GM21529 (cell line): ENCODE measurements around the gene PROZ.

ENCODE experiments used
- ATAC-seq: cut with Tn5 transposase; IDR thresholded peaks from one replicate; pipeline ENCODE4 v1.9.1; 2021; ENCODE audit not compliant: unreplicated experiment

The PROZ gene

DNA sequence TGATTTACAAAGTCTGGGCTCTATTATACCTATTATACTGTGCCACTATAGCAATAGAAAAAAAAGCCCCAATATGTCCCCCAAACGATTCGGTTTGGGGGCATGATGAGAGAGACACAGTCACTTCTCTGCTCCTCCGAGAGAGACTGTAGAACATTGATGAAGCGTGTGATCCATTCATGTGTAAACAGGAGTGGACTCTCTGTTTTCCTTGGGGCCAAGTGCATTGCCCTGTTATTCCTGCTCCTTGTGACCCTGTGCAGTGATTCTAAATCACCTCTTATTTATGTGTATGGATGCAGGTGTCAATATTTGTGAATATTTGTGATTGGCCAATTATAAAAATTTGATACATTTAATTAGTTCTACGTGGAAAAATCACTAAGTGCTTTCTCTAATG is 18.9 kb upstream of the PROZ start:
- no peak for ATAC-seq

DNA sequence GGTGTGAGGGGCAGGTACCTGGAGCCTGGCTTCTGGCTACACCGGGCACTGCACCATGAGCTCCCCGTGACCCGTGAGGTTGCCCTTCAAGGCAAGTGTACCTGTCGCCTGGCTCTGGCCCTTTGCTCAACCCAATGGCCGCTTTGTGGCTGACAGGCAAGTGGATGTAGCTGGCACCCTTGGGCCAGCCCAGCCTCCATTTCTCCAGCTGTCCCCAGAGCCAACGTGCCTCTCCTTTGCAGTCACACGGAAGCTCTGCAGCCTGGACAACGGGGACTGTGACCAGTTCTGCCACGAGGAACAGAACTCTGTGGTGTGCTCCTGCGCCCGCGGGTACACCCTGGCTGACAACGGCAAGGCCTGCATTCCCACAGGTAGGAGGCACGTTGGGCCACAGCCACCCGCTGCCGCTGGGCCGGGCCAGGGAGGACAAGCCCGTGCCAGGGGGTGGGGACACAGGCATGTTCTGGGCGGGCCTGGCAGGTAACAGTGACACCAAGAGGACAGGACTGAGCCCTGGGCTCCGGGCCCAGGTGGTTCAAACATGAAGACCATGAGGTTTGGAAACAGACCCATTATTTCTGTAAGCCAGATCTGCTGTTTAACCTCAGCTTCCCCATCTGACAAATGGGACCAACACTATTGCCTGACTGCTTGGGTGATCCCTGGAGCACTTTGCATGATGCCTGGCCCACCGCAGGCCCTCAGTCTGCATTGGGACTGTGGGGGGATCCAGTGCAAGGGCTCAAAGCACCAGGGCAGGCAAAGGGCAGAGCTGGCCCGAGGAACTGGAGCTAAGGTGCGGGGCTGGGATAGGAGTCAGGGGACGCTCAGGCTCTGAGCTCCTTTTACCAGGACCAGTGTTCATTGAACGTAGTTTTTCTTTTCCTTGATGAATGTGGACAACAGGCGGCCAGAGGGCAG is 17.5 kb upstream of the PROZ start:
- ATAC-seq, result no peak

DNA sequence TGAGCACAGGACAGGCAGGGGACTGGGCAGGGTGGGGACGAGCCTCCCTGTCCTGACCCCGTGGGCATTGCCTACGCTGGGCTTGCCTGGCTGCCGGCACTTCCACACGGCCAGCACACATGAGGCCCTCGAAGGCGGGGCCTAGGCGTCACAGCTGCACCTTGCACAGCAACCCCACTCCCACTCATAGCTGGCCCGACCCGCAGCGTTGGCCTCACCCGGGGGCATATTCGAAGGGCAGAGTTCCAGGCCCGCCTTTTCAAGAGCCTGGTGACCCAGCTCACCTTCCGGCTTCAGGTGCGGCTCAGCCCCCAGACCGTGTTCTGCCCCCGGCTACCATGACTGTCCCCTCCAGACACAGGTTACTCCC is 16.9 kb upstream of the PROZ start:
- no peak for ATAC-seq

DNA sequence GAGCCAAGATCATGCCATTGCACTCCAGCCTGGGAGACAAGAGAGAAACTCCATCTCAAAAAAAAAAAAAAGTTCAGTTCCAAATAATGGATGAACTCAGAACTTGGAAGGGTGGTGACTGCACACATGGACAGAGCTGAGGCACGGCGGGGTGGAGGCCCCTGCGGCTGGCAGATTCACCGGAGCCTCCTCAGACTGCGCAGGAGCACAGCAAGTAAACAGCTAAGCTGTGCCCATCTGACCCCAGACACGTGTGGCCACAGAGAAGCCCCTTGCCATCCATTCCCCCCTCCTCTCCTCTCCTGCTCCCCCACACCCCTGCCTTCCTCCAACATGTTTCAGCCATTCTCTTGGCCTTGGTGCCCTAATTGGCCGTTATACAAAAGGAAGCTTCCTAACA is 15.6 kb upstream of the PROZ start:
- ATAC-seq, result no peak

DNA sequence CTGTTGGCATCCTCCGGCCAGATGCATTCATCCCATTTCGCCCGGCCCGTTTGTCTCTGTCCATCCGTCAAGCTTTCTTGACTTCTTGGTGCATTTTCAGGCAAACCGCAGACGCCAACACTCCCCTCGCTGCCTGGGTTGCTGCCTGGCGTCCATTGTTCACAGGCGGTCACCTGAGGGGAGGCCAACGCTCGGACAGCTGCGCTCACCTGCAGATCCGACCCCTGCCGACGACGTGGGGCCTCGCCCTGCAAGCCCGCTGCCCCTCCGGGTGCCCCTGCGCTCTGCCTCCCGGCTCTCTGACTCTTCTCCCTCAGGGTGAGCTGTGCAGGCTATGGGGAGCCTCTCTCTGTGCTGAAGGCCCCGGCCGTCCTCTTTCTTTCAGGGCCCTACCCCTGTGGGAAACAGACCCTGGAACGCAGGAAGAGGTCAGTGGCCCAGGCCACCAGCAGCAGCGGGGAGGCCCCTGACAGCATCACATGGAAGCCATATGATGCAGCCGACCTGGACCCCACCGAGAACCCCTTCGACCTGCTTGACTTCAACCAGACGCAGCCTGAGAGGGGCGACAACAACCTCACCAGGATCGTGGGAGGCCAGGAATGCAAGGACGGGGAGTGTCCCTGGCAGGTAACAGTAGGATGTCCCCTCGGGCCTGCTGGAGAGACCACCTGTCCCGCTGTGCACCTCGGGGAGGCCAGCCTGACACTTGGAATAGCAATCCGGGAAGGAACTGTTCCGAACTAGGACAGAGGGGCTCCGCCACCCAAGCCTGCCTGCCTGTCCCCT is 14.8 kb upstream of the PROZ start:
- no peak for ATAC-seq

DNA sequence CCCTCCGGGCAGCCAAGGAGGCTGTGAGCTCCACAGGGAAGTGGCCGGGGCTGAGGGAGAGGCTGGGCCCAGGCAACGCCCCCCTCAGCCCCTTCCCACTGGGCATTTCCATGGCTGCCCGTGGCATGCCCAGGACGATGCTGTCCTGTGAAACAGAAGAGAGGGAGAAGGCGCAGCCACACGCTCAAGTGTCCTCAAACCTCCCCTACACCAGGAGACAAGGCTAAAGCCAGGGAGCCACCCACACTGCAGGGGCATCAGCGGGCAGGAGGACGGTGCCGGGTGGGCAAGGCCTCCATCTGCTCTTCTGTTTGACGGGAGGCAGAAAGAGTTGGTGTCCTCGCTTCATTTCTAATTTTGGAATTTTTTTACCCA is 14.2 kb upstream of the PROZ start:
- no peak for ATAC-seq

DNA sequence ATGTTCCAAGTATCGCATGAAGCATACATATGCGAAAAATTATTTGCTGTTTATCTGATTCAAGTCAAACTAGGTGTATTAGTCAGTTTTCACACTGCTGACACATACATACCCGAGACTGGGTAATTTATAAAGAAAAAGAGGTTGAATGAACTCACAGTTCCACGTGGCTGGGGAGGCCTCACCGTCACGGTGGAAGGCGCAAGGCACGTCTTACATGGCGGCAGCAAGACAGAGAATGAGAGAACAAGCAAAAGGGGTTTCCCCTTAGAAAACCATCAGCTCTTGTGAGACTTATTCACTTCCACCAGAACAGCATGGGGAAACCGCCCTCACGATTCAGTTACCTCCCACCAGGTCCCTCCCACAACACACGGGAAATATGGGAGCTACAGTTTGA is 13.0 kb upstream of the PROZ start:
- ATAC-seq, result no peak

DNA sequence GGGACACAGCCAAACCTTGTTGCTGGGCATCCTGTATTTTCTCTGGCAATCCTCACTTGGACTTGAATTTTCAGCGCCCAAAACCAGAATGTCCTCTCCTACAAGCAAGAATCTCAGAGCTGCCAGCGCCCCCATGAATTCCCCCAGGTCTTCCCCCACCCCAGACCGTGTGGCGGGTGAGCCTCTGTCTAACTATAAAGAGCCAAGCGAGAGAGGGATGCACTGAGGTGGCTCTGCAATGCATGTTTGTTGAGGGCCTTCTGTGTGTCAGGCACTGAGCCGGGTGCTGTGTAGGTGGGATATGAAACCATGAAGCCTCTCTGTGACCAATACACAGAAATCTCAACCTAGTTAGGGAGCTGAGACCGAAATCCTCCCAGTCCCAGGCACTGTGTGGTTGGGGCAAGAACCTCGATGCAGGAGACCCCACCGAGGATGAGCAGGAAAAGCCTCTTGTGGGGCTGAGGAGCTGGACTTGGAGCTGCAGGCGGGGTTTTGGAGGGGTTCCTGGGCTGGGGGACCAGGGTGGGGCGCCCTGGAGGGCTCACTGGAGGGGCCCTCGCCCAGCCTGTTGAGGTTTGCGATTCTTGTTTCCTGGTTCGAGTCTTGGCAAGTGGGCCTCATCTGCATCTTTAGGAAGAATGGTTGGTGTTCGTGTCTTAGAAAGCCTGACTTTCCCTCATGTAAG is 12.4 kb upstream of the PROZ start:
- ATAC-seq, result no peak

DNA sequence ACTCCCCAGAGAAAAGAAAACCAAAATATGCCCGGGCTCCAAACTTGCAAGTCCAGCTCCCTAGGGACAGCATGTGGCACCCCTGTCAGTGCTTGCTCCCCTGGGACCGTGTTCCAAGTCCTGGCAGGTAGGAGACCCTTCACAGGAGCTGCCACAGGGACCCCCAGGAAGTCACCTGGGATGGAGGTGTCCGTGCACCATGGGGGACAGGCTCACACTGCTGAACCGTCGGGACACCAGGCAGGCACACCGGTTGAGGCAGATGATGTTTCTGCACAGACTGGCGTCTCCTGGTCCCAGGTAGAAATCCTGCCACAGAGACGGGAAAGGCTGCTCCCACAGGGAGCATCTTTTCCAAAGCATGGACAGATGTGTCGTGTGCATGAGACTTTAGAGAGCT is 11.7 kb upstream of the PROZ start:
- ATAC-seq, result no peak

DNA sequence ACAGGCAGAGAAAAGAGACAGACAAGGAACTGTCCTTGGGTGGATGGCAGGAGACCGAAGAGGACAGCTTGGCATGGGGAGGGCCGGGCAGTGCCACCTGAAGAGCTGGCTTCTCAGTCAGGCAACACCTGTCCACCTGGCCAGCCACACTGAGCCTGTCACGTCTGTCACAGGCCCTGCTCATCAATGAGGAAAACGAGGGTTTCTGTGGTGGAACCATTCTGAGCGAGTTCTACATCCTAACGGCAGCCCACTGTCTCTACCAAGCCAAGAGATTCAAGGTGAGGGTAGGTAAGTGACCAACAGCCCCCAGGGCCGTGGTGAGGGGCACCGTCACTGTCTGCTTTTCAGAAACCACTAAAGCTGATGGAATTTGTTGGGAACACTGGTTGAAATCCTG is 11.2 kb upstream of the PROZ start:
- ATAC-seq, result no peak

DNA sequence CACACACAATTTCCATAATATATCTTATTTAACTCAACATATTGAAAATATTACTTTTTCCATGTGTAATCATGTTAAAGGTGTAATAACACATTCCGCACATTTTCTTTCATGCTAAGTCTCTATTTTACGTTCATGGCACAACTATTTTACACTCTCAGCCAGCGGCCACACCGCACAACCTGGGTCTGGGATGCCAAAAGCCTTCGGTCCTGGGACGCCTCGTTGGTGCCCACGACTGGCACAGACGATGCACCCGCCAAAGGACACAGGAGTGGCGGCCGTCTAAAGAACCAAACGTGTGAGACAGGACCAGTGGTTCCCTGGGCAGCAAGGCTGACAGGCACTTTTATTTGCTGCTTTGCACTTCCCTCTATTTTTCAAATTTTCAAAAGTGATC is 10.0 kb upstream of the PROZ start:
- ATAC-seq, result no peak

DNA sequence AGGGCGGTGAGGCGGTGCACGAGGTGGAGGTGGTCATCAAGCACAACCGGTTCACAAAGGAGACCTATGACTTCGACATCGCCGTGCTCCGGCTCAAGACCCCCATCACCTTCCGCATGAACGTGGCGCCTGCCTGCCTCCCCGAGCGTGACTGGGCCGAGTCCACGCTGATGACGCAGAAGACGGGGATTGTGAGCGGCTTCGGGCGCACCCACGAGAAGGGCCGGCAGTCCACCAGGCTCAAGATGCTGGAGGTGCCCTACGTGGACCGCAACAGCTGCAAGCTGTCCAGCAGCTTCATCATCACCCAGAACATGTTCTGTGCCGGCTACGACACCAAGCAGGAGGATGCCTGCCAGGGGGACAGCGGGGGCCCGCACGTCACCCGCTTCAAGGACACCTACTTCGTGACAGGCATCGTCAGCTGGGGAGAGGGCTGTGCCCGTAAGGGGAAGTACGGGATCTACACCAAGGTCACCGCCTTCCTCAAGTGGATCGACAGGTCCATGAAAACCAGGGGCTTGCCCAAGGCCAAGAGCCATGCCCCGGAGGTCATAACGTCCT is 9.4 kb upstream of the PROZ start:
- ATAC-seq, result no peak

DNA sequence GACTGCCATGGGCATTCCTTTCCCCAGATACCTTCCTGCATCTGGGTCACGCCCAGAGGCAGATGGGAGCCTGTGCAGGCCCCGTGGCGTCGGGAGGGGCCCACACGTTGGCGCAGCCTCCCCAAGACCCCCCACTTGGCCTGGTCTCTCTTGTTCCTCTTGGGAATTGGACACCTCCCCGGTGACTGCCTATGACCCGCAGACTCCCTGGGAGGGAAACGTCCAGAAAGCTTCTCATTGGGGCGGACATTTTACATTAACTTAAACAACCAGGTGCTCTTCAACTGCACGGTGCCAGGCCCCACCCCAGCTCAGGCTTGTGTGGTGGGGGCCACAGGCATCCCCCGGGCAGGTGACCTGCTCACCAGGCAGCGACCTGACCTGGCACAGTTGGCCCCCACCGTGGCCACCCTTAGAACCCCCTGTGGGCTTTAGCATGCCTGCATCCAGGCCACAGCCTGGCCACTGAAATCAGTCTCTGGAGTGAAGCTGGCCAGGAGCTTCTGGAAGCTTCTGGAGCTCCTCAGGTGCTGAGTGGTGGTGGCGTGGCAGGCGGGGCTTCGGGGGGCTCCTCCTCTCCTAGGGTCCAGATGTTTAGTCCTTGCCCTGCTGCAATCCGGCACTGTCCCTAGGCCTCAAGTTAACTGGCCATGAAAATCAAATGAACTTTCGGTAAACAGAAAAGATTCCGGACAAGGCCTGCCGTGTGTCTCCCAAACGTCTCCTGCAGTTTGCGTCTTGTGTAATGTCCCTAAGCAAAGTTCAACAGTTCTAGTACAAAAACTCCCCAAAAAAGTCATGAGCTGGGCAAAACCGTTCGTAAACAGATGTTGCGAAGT is 8.5 kb upstream of the PROZ start:
- ATAC-seq, result no peak

DNA sequence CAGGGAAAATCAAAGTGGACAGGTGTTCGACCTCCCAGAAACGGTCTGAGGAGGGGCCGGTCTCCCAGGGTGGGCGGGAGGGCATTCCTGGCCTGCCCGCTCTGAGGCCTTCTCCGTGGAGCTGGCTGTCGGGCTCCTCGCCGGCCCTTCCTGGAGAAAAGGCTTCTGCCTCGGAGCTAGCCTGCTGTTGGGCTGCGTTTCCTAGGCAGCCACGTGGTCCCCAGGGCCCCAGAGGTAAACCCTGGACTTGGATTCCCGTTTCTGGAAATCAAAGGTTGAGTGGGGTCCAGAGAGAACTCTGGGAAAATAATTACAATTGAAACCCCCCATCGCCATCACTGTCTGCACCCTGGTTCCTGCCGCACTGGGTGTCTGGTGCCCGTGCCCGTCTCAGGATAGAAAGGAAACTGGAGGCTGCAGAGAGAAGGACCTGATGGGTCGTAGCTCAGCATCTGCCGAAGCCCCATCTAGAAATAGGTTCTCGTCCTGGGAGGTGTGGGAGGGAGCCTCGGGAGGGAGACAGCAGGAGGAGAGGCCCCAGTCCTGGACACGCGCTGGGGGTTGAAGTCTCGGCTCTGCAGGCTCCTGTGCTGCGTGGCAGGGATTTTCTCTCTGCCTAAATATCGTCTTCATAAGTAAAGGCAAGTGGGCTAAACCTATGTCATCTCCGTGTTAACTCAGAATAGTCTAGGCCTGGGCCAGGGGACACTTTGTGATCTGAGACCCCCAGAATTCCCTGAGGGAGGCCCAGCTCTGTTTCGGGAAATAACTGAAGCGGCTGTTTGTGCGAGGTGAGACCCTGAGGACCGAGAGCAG is 7.7 kb upstream of the PROZ start:
- ATAC-seq, result no peak

DNA sequence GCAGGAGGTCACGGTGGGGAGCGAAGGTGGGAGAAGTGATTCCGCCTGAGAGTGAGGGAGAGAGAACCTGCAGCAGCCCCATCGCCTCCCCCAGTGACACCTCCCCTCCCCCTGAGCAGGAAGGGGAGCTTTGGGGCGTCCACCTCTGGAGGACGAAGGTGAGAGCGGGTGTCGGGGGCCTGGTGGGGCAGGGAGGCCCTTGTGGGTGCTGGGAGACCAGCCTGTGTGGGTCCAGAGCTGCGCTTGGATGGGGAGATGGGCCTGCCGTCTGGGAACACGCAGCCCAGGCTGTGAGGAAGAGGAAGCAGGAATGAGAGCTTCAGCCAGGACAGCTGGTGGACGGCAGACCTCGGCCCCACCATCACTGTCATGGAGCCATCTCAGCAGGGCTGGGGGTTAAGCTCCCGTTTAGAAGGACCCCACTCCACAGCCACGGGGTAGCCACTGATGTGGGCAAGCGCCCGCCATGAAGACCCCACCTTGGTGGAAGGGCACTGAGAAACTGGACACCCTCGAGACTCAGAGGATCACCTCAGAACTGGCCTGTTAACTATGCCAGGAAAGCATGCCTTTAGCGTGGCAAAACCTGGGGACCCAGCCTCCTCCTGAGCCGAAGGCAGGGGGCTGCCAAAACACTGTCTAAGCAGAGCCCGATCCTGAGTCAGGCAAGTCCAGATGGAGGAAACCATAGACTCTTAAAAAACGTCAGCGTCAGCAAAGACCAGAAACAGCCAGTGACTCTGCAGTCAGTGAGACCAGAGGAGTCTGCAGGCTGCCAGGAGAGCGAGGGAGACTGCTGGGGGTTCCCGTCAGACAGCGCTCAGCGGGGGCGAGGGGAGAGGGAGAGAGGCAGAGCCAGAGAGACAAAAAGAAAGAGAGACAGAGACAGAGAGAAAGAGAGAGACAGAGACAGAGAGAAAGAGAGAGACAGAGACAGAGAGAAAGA is 6.4 kb upstream of the PROZ start:
- no peak for ATAC-seq

DNA sequence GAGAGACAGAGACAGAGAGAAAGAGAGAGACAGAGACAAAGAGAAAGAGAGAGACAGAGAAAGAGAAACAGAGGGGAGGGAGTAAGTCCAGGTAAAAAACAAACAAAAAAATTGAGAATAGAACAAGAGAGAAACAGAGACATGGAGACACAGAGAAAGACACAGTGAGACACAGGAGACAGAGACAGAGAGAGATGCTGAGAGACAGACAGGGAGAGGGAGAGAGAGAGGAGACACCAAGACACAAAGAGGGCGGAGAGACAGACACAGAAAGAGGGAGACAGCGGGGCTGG is 5.8 kb upstream of the PROZ start:
- no peak for ATAC-seq

DNA sequence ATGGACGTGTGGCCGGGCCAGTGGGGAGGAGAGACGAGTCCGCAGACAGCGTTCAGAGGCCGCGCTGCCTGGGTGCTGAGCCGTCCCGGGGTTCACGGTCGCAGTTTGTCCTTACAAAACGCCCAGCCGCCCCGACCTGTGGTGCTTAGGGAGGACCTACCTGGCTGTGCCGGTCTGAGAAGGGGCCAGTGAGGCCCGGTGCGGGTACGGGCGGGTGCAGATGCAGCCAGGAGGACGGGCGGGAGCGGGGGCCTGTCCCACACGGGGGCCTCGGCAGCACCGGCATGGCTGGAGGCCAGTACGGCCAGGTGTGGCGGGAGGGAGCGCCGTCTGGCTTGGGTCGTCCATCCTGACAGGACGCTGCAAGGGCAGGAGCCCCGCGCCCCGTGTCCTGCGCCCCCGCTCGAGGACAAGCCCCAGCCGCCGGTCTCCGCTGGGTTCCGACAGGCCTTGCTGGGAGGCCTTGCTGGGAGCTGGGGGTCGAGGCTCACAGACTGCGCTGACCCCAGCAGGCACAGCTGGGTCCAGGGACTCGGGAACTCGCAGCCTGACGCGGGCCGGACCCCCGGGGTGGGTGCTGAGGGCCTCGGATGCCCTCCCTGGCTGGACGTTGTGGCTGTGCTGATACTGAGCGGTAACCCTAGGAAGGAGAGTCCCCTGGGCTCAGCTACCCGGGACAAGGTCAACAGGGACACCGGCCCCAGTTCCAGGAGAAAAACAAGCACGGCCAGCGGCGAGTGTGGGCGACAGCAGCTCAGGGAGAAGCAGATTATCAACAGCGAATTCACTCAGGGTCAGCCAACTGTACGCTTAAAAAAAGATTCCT is 5.3 kb upstream of the PROZ start:
- peak; percentile 38 for ATAC-seq
